H9 (cell line): ENCODE data around the gene NGFR. TPM values are rescaled to one million over a fixed set of nuclear protein-coding genes. Genes with fewer than 3 reads are reported as not detected.

Experiments used
- DNase-seq: peaks from one replicate; pipeline ENCODE4 v3.0.0-alpha.2; 2017
- H2AFZ ChIP-seq: one replicate; pipeline ENCODE4 v1.6.1; 2013; ENCODE audit warnings: mild to moderate bottlenecking, low read length, control low read depth, moderate library complexity
- H2AK5ac ChIP-seq: 2 replicates; pipeline ENCODE4 v1.6.1; 2013; ENCODE audit warnings: low read length, control low read depth, mixed read lengths; ENCODE audit not compliant: insufficient read length
- H2BK120ac ChIP-seq: one replicate; pipeline ENCODE4 v1.6.1; 2013; ENCODE audit warnings: low read depth, mild to moderate bottlenecking, low read length, control low read depth, inconsistent platforms; ENCODE audit not compliant: poor library complexity, severe bottlenecking
- H2BK12ac ChIP-seq: 2 replicates; pipeline ENCODE4 v1.6.1; 2013; ENCODE audit warnings: low read length, control low read depth, mixed read lengths, low read depth; ENCODE audit not compliant: insufficient read length
- H2BK15ac ChIP-seq: 2 replicates; pipeline ENCODE4 v1.6.1; 2013; ENCODE audit warnings: low read depth, low read length, control low read depth
- H2BK20ac ChIP-seq: one replicate; pipeline ENCODE4 v1.6.1; 2013; ENCODE audit warnings: low read depth, mild to moderate bottlenecking, low read length, control low read depth, inconsistent platforms; ENCODE audit not compliant: poor library complexity, severe bottlenecking
- H2BK5ac ChIP-seq: 2 replicates; pipeline ENCODE4 v1.6.1; 2013; ENCODE audit warnings: low read length, control low read depth, mixed read lengths; ENCODE audit not compliant: insufficient read length
- H3K14ac ChIP-seq: 2 replicates; pipeline ENCODE4 v1.6.1; 2013; ENCODE audit warnings: low read length, control low read depth; ENCODE audit not compliant: insufficient read depth
- H3K18ac ChIP-seq: 2 replicates; pipeline ENCODE4 v1.6.1; 2013; ENCODE audit warnings: low read depth, mild to moderate bottlenecking, mixed read lengths, low read length, control low read depth; ENCODE audit not compliant: insufficient read length
- H3K23ac ChIP-seq: 2 replicates; pipeline ENCODE4 v1.6.1; 2013; ENCODE audit warnings: low read length, control low read depth, mixed read lengths, low read depth; ENCODE audit not compliant: insufficient read length
- H3K23me2 ChIP-seq: 2 replicates; pipeline ENCODE4 v1.6.1; 2013; ENCODE audit warnings: low read depth, mild to moderate bottlenecking, mixed read lengths, low read length, control low read depth; ENCODE audit not compliant: insufficient read length, poor library complexity, severe bottlenecking
- H3K27ac ChIP-seq: 2 replicates; pipeline ENCODE4 v1.5.1; 2013; ENCODE audit warnings: low read length, control low read depth, mixed read lengths, low read depth; ENCODE audit not compliant: insufficient read length
- H3K27me3 ChIP-seq: 2 replicates; pipeline ENCODE4 v1.6.1; 2013; ENCODE audit warnings: low read length, control low read depth, inconsistent platforms; ENCODE audit not compliant: insufficient read depth
- H3K4ac ChIP-seq: 2 replicates; pipeline ENCODE4 v1.6.1; 2013; ENCODE audit warnings: low read depth, mild to moderate bottlenecking, control low read depth, inconsistent platforms, low read length, moderate library complexity
- H3K4me1 ChIP-seq: 2 replicates; pipeline ENCODE4 v1.6.1; 2013; ENCODE audit warnings: low read length, control low read depth, inconsistent platforms; ENCODE audit not compliant: insufficient read depth
- H3K4me2 ChIP-seq: 2 replicates; pipeline ENCODE4 v1.6.1; 2013; ENCODE audit warnings: low read length, control low read depth, mixed read lengths; ENCODE audit not compliant: insufficient read length, insufficient read depth
- H3K56ac ChIP-seq: 2 replicates; pipeline ENCODE4 v1.6.1; 2013; ENCODE audit warnings: low read depth, mild to moderate bottlenecking, mixed read lengths, low read length, control low read depth; ENCODE audit not compliant: insufficient read length
- H3K79me1 ChIP-seq: 2 replicates; pipeline ENCODE4 v1.6.1; 2013; ENCODE audit warnings: low read depth, mild to moderate bottlenecking, moderate library complexity, low read length, control low read depth, inconsistent platforms; ENCODE audit not compliant: insufficient read depth, poor library complexity, severe bottlenecking
- H3K79me2 ChIP-seq: 2 replicates; pipeline ENCODE4 v1.6.1; 2013; ENCODE audit warnings: low read length, control low read depth, inconsistent platforms; ENCODE audit not compliant: insufficient read depth
- H3K9ac ChIP-seq: 2 replicates; pipeline ENCODE4 v1.6.1; 2013; ENCODE audit warnings: low read length, control low read depth, mixed read lengths; ENCODE audit not compliant: insufficient read length; ENCODE audit errors: extremely low read depth
- H3K9me3 ChIP-seq: one replicate; pipeline ENCODE4 v1.6.1; 2013; ENCODE audit warnings: low read depth, low read length, inconsistent platforms; ENCODE audit not compliant: control insufficient read depth
- H3T11ph ChIP-seq: one replicate; pipeline ENCODE4 v1.6.1; 2013; ENCODE audit warnings: mild to moderate bottlenecking, low read length, control low read depth, inconsistent platforms
- H4K20me1 ChIP-seq: one replicate; pipeline ENCODE4 v1.6.1; 2013; ENCODE audit not compliant: control insufficient read depth, insufficient read length, insufficient read depth
- H4K5ac ChIP-seq: 2 replicates; pipeline ENCODE4 v1.6.1; 2013; ENCODE audit warnings: low read depth, mild to moderate bottlenecking, mixed read lengths, low read length, control low read depth; ENCODE audit not compliant: insufficient read length
- H4K8ac ChIP-seq: replicated peaks from 2 replicates; pipeline ENCODE4 v1.6.1; 2013; ENCODE audit warnings: low read length, control low read depth, mixed read lengths, low read depth; ENCODE audit not compliant: insufficient read length
- H4K91ac ChIP-seq: 2 replicates; pipeline ENCODE4 v1.6.1; 2013; ENCODE audit warnings: low read depth, mild to moderate bottlenecking, moderate library complexity, mixed read lengths, low read length, control low read depth; ENCODE audit not compliant: insufficient read length
- H3K27ac Mint-ChIP-seq, 3 experiments: 2 replicates in 2 of 3; 3 replicates in 1 of 3; pipeline ENCODE4 v1.8.0; 2020 to 2021; ENCODE audit warnings: mixed read lengths in 3 of 3, mild to moderate bottlenecking in 1 of 3, moderate library complexity in 1 of 3
- H3K27me3 Mint-ChIP-seq: 2 replicates; pipeline ENCODE4 v1.8.0; 2021; ENCODE audit warnings: low read depth, mild to moderate bottlenecking, moderate library complexity, mixed read lengths
- H3K36me3 Mint-ChIP-seq, 3 experiments: 2 replicates in 2 of 3; 3 replicates in 1 of 3; pipeline ENCODE4 v1.8.0; 2020 to 2021; ENCODE audit warnings: low read depth in 3 of 3, mixed read lengths in 3 of 3; ENCODE audit not compliant: insufficient read depth in 1 of 3
- H3K4me1 Mint-ChIP-seq, 2 experiments: 2 replicates each; pipeline ENCODE4 v1.8.0; 2020; ENCODE audit warnings: mixed read lengths in 2 of 2
- H3K4me3 Mint-ChIP-seq, 2 experiments: 2 replicates in 1 of 2; 3 replicates in 1 of 2; pipeline ENCODE4 v1.8.0; 2020 to 2021; ENCODE audit warnings: mild to moderate bottlenecking in 2 of 2, mixed read lengths in 2 of 2, moderate library complexity in 1 of 2
- H3K9me3 Mint-ChIP-seq, 2 experiments: 2 replicates in 1 of 2; 3 replicates in 1 of 2; pipeline ENCODE4 v1.8.0; 2020; ENCODE audit warnings: mild to moderate bottlenecking in 2 of 2, mixed read lengths in 2 of 2, moderate library complexity in 1 of 2
- WGBS: extraction: QIAGEN DNeasy Blood & Tissue Kit; methylation state at CpG from one replicate; pipeline ENCODE4 v1.1.7; 2013; ENCODE audit warnings: missing lambda C conversion rate, low lambda C conversion rate, mixed read lengths; ENCODE audit not compliant: insufficient read length; ENCODE audit errors: extremely low coverage; 5-methylcytosine and 5-hydroxymethylcytosine counted together
- total RNA-seq: library from RNA; stranded (reverse); gene quantifications from 2 replicates; pipeline ENCODE4 v1.2.1, GENCODE V29; 2021
- TF ChIP-seq, protein P1 (sequence below): fragments of 200-600 bp; sonication (generic); conservative IDR thresholded peaks from 3 replicates; pipeline ENCODE4 v1.8.0; 2021; ENCODE audit warnings: antibody characterized with exemption, mild to moderate bottlenecking

The NGFR gene
- total RNA-seq, 1 experiment from 2014 or later, result 9.6 TPM

DNA sequence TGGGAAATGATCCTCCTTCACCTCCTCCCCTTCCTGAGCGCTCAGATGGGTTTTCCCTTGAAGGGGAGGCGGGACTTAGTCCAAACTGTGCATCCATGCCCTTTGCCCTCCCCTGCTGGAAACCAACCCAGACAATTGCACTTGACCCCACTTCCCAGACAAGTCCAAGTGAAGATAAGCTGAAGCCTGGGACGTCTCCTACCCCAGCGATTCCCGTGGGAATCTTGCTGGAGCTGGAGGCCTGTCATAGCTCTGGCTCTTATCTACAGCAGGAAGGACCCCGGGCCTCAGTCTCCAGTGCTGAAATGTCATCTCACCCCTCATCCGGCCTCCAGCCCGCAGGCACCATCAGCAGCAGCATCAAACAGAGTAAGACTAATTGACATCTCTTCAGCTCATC is 6.5 kb upstream of the NGFR start:
- no peaks in the 10 kb centered on the region for H3K23me2 ChIP-seq
- no peak overlapping the region for H4K91ac ChIP-seq
- no peak overlapping the region for H4K8ac ChIP-seq
- H3K56ac ChIP-seq, result no peak overlapping the region
- TF ChIP-seq, protein P1, sequence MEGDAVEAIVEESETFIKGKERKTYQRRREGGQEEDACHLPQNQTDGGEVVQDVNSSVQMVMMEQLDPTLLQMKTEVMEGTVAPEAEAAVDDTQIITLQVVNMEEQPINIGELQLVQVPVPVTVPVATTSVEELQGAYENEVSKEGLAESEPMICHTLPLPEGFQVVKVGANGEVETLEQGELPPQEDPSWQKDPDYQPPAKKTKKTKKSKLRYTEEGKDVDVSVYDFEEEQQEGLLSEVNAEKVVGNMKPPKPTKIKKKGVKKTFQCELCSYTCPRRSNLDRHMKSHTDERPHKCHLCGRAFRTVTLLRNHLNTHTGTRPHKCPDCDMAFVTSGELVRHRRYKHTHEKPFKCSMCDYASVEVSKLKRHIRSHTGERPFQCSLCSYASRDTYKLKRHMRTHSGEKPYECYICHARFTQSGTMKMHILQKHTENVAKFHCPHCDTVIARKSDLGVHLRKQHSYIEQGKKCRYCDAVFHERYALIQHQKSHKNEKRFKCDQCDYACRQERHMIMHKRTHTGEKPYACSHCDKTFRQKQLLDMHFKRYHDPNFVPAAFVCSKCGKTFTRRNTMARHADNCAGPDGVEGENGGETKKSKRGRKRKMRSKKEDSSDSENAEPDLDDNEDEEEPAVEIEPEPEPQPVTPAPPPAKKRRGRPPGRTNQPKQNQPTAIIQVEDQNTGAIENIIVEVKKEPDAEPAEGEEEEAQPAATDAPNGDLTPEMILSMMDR, result no peak
- H3K27me3 ChIP-seq, result no peaks in the 10 kb centered on the region
- H3K79me2 ChIP-seq, result no peaks in the 10 kb centered on the region
- Mint-ChIP-seq H3K4me3 (no peak overlapping the region), H3K36me3 (no peaks in the 10 kb centered on the region; a peak in 1 of 7 replicates), H3K4me1 (peaks cover 43 to 59% of the 10 kb centered on the region in 2 experiments), H3K27ac (no peak overlapping the region), H3K9me3 (no peaks in the 10 kb centered on the region), H3K27me3 (peaks cover 49% of the 10 kb centered on the region)
- H3K9ac ChIP-seq, result no peak overlapping the region
- H3K79me1 ChIP-seq, result no peaks in the 10 kb centered on the region
- H4K5ac ChIP-seq, result no peak overlapping the region
- no peak overlapping the region for H2BK5ac ChIP-seq
- no peak overlapping the region for H2BK15ac ChIP-seq
- H3K27ac ChIP-seq, result no peak overlapping the region
- no peak overlapping the region for H3K4ac ChIP-seq
- no peak overlapping the region for H2AK5ac ChIP-seq
- no peaks in the 10 kb centered on the region for H3K9me3 ChIP-seq
- H4K20me1 ChIP-seq, result no peaks in the 10 kb centered on the region
- no peak overlapping the region for H3K4me2 ChIP-seq
- H3T11ph ChIP-seq, result no peak overlapping the region
- H3K4me1 ChIP-seq, result peaks cover 7% of the 10 kb centered on the region; the same call in 1 of the 2 replicates
- no CpG with 5 or more reads among the region's 8 CpGs for WGBS
- H2AFZ ChIP-seq, result no peak overlapping the region
- no peak overlapping the region for H3K23ac ChIP-seq
- no peak overlapping the region for H2BK120ac ChIP-seq
- no peak overlapping the region for H2BK12ac ChIP-seq
- DNase-seq, result no peak
- H3K18ac ChIP-seq, result no peak overlapping the region
- no peak overlapping the region for H3K14ac ChIP-seq
- no peak overlapping the region for H2BK20ac ChIP-seq
